HFFc6 (cell line): ENCODE data around the gene KRTAP3-2. TPM values are rescaled to one million over a fixed set of nuclear protein-coding genes. Genes with fewer than 3 reads are reported as not detected.

Experiments used
- DNase-seq: peaks from one replicate; pipeline ENCODE4 v3.0.0-alpha.2; 2018
- H3K27ac Mint-ChIP-seq: 2 replicates; pipeline ENCODE4 v1.8.0; 2020; ENCODE audit warnings: mild to moderate bottlenecking, mixed read lengths
- H3K27me3 Mint-ChIP-seq: 2 replicates; pipeline ENCODE4 v1.8.0; 2021; ENCODE audit warnings: mild to moderate bottlenecking, moderate library complexity, mixed read lengths; ENCODE audit not compliant: insufficient read depth
- H3K36me3 Mint-ChIP-seq: 2 replicates; pipeline ENCODE4 v1.8.0; 2021; ENCODE audit warnings: low read depth, mixed read lengths
- H3K4me1 Mint-ChIP-seq: 2 replicates; pipeline ENCODE4 v1.8.0; 2020; ENCODE audit warnings: low read depth, mixed read lengths
- H3K4me3 Mint-ChIP-seq: 2 replicates; pipeline ENCODE4 v1.8.0; 2020; ENCODE audit warnings: mild to moderate bottlenecking, moderate library complexity, mixed read lengths
- H3K9me3 Mint-ChIP-seq: 2 replicates; pipeline ENCODE4 v1.8.0; 2020; ENCODE audit warnings: mild to moderate bottlenecking, mixed read lengths
- total RNA-seq, 6 experiments: library from RNA; stranded (reverse); fragmentation: NEBNext Ultra II Directional; extraction: Animal tissue kit (Norgen Biotek cat#: 25700); gene quantifications; 2 replicates in 1 of 6; 3 replicates in 5 of 6; pipeline ENCODE4 v1.2.3, GENCODE V29; 2021
- TF ChIP-seq, protein P1 (sequence below): fragments of 200-600 bp; sonication (generic); IDR thresholded peaks from 2 replicates; pipeline ENCODE4 v1.5.0; 2021; ENCODE audit warnings: antibody characterized with exemption, mild to moderate bottlenecking

The KRTAP3-2 gene
- total RNA-seq, 6 experiments from 2014 or later, result not detected

DNA sequence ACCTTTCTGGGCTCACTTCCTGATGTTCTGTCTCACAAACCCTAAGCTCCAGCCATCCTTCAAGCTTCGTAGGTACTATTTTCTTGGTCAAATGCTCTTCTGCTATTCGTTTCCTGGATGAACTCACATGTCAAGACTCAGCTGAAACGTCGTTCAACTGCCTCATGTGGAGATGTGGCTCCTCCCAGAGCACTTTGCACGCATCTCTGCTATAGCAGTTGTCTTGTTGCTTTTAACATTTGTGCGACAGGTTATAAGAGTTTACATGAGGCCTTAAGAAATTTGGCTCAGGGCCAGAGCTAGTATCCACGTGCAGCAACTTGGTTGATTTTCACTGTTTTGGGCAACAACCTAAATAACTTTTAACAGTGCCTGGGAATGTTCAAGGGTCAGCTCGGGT lies 12.8 kb downstream of the KRTAP3-2 start:
- 0 out of 2 replicates have a peak, but pooled peaks cover 9% of the 10 kb centered on the region for H3K4me1 Mint-ChIP-seq
- no peak overlapping the region for H3K4me3 Mint-ChIP-seq
- H3K27me3 Mint-ChIP-seq, result no peaks in the 10 kb centered on the region
- TF ChIP-seq, protein P1, sequence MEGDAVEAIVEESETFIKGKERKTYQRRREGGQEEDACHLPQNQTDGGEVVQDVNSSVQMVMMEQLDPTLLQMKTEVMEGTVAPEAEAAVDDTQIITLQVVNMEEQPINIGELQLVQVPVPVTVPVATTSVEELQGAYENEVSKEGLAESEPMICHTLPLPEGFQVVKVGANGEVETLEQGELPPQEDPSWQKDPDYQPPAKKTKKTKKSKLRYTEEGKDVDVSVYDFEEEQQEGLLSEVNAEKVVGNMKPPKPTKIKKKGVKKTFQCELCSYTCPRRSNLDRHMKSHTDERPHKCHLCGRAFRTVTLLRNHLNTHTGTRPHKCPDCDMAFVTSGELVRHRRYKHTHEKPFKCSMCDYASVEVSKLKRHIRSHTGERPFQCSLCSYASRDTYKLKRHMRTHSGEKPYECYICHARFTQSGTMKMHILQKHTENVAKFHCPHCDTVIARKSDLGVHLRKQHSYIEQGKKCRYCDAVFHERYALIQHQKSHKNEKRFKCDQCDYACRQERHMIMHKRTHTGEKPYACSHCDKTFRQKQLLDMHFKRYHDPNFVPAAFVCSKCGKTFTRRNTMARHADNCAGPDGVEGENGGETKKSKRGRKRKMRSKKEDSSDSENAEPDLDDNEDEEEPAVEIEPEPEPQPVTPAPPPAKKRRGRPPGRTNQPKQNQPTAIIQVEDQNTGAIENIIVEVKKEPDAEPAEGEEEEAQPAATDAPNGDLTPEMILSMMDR, result no peak
- DNase-seq, result no peak
- H3K36me3 Mint-ChIP-seq, result no peaks in the 10 kb centered on the region
- H3K27ac Mint-ChIP-seq, result no peak overlapping the region
- no peaks in the 10 kb centered on the region for H3K9me3 Mint-ChIP-seq

DNA sequence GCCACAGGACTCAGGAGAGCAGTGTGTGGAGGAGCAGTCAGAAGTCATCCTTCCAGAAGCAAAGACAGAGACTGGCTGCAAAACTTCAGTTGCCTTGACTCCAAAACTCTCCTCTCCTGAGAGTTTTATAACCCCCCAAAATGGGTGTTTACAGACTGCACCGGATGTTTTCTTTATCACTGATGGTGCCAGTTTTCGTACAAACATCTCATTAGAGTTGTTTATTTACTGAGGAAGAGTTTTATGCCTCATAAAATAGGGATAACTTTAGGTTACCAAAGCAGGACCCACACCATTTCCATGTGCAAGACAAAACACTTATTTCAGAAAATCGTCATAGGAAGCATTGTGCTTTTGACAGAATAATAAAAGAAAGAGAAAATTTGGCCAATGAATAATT lies 15.5 kb downstream of the KRTAP3-2 start, which contains the start of gene KRT40:
Gene KRT40, minus strand, starts transcription at position 101 of the 400 bp plus-strand sequence. Its CDS starts 53 bp downstream, at position 48.
- 0 out of 2 replicates have a peak, but pooled peaks cover 9% of the 10 kb centered on the region for H3K4me1 Mint-ChIP-seq
- no peak within 1 kb of the TSS for H3K4me3 Mint-ChIP-seq
- no peak for DNase-seq
- TF ChIP-seq, protein P1, result no peak
- H3K27me3 Mint-ChIP-seq, result no peaks in the 10 kb centered on the region
- H3K27ac Mint-ChIP-seq, result no peak within 1 kb of the TSS
- H3K36me3 Mint-ChIP-seq, result no peaks in the 10 kb centered on the region
- no peaks in the 10 kb centered on the region for H3K9me3 Mint-ChIP-seq

DNA sequence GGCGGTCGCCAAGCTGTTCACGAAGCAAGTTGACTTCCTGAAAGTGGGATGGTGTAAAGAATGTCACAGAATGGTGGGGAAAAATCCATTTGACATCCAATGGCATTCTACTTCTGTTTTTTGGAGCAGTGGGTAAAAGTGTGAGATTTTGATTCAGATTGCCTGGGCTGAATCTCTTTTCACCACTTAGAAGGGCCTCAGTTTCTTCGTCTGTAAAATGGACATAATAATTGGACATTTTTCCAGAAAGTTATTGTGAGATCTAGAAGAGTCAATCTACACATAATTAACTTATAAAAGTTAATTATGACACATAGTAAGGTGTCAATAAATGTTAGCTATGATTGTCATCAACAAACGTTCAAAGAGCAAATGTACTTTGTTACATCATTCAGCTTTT lies 18.6 kb downstream of the KRTAP3-2 start:
- Mint-ChIP-seq H3K27ac (no peak overlapping the region), H3K27me3 (no peaks in the 10 kb centered on the region), H3K9me3 (no peaks in the 10 kb centered on the region), H3K36me3 (no peaks in the 10 kb centered on the region), H3K4me3 (no peak overlapping the region), H3K4me1 (no peaks in the 10 kb centered on the region)
- no peak for DNase-seq
- TF ChIP-seq, protein P1, result no peak

DNA sequence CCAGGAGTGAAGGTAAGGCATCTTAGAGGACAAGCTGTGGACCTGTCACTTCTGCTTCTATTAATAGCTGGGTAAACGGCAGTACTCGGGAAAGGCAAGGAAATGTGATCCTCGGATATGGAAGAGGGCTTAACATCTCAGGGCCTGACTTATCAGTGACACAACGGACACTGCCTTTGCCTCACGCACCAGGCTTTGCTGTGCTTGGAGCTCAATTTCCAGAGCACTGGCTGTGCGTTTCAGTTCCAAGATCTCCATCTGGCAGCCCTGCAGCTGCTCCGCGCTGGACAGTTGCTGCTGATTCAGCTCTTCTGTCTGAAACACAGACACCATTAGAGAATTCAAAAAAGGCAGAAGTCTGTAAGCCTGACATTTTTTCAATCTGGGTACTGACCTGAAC lies 19.1 kb downstream of the KRTAP3-2 start:
- no peaks in the 10 kb centered on the region for H3K4me1 Mint-ChIP-seq
- TF ChIP-seq, protein P1, result no peak
- H3K36me3 Mint-ChIP-seq, result no peaks in the 10 kb centered on the region
- no peaks in the 10 kb centered on the region for H3K27me3 Mint-ChIP-seq
- DNase-seq, result no peak
- no peaks in the 10 kb centered on the region for H3K9me3 Mint-ChIP-seq
- no peak overlapping the region for H3K27ac Mint-ChIP-seq
- H3K4me3 Mint-ChIP-seq, result no peak overlapping the region

DNA sequence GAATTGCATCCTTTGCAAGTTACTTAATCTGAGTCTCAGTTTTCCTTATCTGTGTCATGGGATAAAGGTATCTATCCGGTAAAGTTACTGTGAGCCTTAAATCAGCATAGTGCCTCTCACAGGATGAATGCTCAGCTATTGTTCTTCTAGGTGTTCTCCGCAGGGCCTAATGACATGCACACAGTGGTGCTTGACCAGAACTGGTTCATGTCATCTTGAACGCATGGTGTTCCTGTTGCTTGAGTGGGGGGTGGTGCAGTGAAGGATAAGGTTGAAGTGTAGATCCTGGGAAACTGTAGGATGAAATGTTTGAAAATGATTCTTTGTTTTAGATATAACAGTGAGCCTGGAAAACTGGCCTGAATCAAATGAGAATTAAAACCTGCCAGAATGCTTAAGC lies 19.6 kb downstream of the KRTAP3-2 start:
- Mint-ChIP-seq H3K27me3 (no peaks in the 10 kb centered on the region), H3K36me3 (no peaks in the 10 kb centered on the region), H3K9me3 (no peaks in the 10 kb centered on the region), H3K4me3 (no peak overlapping the region), H3K4me1 (no peaks in the 10 kb centered on the region), H3K27ac (no peak overlapping the region)
- DNase-seq, result no peak
- TF ChIP-seq, protein P1, result no peak
